Liver (tissue), 9 donors: ENCODE measurements around the gene ARHGEF28. TPM values are rescaled to one million over a fixed set of nuclear protein-coding genes. Genes with fewer than 3 reads are reported as not detected.

Experiments
- DNase-seq: peaks from one replicate; pipeline ENCODE4 v3.0.0-alpha.2; 2017; ENCODE audit warnings: low spot score
- H3K27ac ChIP-seq, 2 donors: one replicate each; pipeline ENCODE4 v1.7.0; 2013; ENCODE audit warnings: inconsistent platforms in 2 of 2, low read length in 2 of 2, control low read depth in 1 of 2, low read depth in 1 of 2, mild to moderate bottlenecking in 1 of 2
- H3K27me3 ChIP-seq, 4 donors: one replicate each; pipeline versions ENCODE4 v1.6.1 to v1.7.0; 2013; ENCODE audit warnings: low read length in 3 of 4, inconsistent platforms in 1 of 4, mild to moderate bottlenecking in 1 of 4, moderate library complexity in 1 of 4; ENCODE audit not compliant: control insufficient read depth in 4 of 4, insufficient read depth in 4 of 4
- H3K36me3 ChIP-seq, 4 donors: one replicate each; pipeline versions ENCODE4 v1.6.1 to v1.7.0; 2013; ENCODE audit warnings: low read length in 3 of 4, mild to moderate bottlenecking in 3 of 4, low read depth in 1 of 4, moderate library complexity in 1 of 4; ENCODE audit not compliant: control insufficient read depth in 4 of 4, insufficient read depth in 3 of 4
- H3K4me1 ChIP-seq, 4 donors: one replicate each; pipeline versions ENCODE4 v1.6.1 to v1.7.0; 2013; ENCODE audit warnings: low read length in 3 of 4, mild to moderate bottlenecking in 3 of 4, moderate library complexity in 1 of 4; ENCODE audit not compliant: control insufficient read depth in 4 of 4, insufficient read depth in 4 of 4
- H3K4me3 ChIP-seq, 3 donors: one replicate each; pipeline versions ENCODE4 v1.6.1 to v1.7.0; 2013; ENCODE audit warnings: low read length in 3 of 3, control low read depth in 1 of 3, low read depth in 1 of 3, mild to moderate bottlenecking in 1 of 3
- H3K9ac ChIP-seq, 2 donors: one replicate each; pipeline ENCODE4 v1.7.0; 2013; ENCODE audit warnings: low read length in 2 of 2, mild to moderate bottlenecking in 2 of 2, moderate library complexity in 2 of 2, control low read depth in 1 of 2, low read depth in 1 of 2
- H3K9me3 ChIP-seq, 4 donors: one replicate each; pipeline versions ENCODE4 v1.6.1 to v1.7.0; 2013; ENCODE audit warnings: low read length in 3 of 4; ENCODE audit not compliant: control insufficient read depth in 4 of 4
- EGR1 ChIP-seq, 2 donors: IDR thresholded peaks; 2 replicates each; pipeline ENCODE4 v1.6.1; 2016 to 2018; ENCODE audit warnings: antibody characterized with exemption in 2 of 2, low read depth in 2 of 2
- FOXA1 ChIP-seq: IDR thresholded peaks from 2 replicates; pipeline ENCODE4 v1.6.1; 2016; ENCODE audit warnings: antibody characterized with exemption
- FOXA2 ChIP-seq: IDR thresholded peaks from 2 replicates; pipeline ENCODE4 v1.6.1; 2016; ENCODE audit warnings: antibody characterized with exemption
- GABPA ChIP-seq, 2 donors: IDR thresholded peaks in 1 of 2; conservative IDR thresholded peaks in 1 of 2; 2 replicates each; pipeline ENCODE4 v1.6.1; 2016; ENCODE audit warnings: antibody characterized with exemption in 2 of 2, mild to moderate bottlenecking in 1 of 2, moderate library complexity in 1 of 2
- HNF4A ChIP-seq, 2 donors: conservative IDR thresholded peaks; 2 replicates each; pipeline ENCODE4 v1.6.1; 2016; ENCODE audit warnings: antibody characterized with exemption in 2 of 2, mild to moderate bottlenecking in 2 of 2
- HNF4G ChIP-seq: IDR thresholded peaks from 2 replicates; pipeline ENCODE4 v1.6.1; 2016; ENCODE audit warnings: antibody characterized with exemption
- JUND ChIP-seq, 2 donors: IDR thresholded peaks; 2 replicates each; pipeline ENCODE4 v1.6.1; 2016; ENCODE audit warnings: antibody characterized with exemption in 2 of 2
- NR2F2 ChIP-seq: IDR thresholded peaks from 2 replicates; pipeline ENCODE4 v1.6.1; 2016; ENCODE audit warnings: antibody characterized with exemption
- RAD21 ChIP-seq, 2 donors: IDR thresholded peaks; 2 replicates each; pipeline ENCODE4 v1.6.1; 2016; ENCODE audit warnings: antibody characterized with exemption in 2 of 2, mild to moderate bottlenecking in 2 of 2
- RXRA ChIP-seq, 2 donors: IDR thresholded peaks; 2 replicates each; pipeline ENCODE4 v1.6.1; 2017 to 2018; ENCODE audit warnings: antibody characterized with exemption in 2 of 2, mild to moderate bottlenecking in 1 of 2
- SP1 ChIP-seq: IDR thresholded peaks from 2 replicates; pipeline ENCODE4 v1.6.1; 2018; ENCODE audit warnings: antibody characterized with exemption, mild to moderate bottlenecking
- TAF1 ChIP-seq: conservative IDR thresholded peaks from 2 replicates; pipeline ENCODE4 v1.6.1; 2016; ENCODE audit warnings: antibody characterized with exemption, mild to moderate bottlenecking
- YY1 ChIP-seq: IDR thresholded peaks from 2 replicates; pipeline ENCODE4 v1.6.1; 2016; ENCODE audit warnings: antibody characterized with exemption, mild to moderate bottlenecking
- WGBS: extraction: QIAGEN DNeasy Blood & Tissue Kit; methylation state at CpG from one replicate; pipeline ENCODE4 v1.1.7; 2013; 5-methylcytosine and 5-hydroxymethylcytosine counted together
- polyA plus RNA-seq, 2 donors: library from polyadenylated mRNA; stranded (reverse) in 1 of 2; unstranded in 1 of 2; fragments of 200-250 nt in 1 of 2; fragments of >200 nt in 1 of 2; fragmentation: Nextera tagmentation in 1 of 2; extraction: Ambion mirVana in 1 of 2; gene quantifications; one replicate each; pipeline versions ENCODE4 v1.2.1 to v1.2.3, GENCODE V29; 2013 to 2015
- total RNA-seq, 2 donors: library from RNA; depleted of rRNA; stranded (reverse); fragments of >200 nt; gene quantifications; one replicate each; pipeline ENCODE4 v1.2.3, GENCODE V29; 2014
- TF ChIP-seq, protein P1 (sequence below): IDR thresholded peaks from 2 replicates; pipeline ENCODE4 v1.6.1; 2016; ENCODE audit warnings: antibody characterized with exemption, mild to moderate bottlenecking
- TF ChIP-seq, protein P2 (sequence below): IDR thresholded peaks from 2 replicates; pipeline ENCODE4 v1.6.1; 2016; ENCODE audit warnings: antibody characterized with exemption
- TF ChIP-seq, protein P3 (sequence below): IDR thresholded peaks from 2 replicates; pipeline ENCODE4 v1.6.1; 2016; ENCODE audit warnings: antibody characterized with exemption
- TF ChIP-seq, protein P4 (sequence below): IDR thresholded peaks from 2 replicates; pipeline ENCODE4 v1.6.1; 2016; ENCODE audit warnings: antibody characterized with exemption
- TF ChIP-seq, protein P5 (sequence below): fragments of 150-350 bp; IDR thresholded peaks from 2 replicates; pipeline ENCODE4 v1.5.1; 2017; ENCODE audit warnings: improper control_type of control experiment, low read depth, low read length; ENCODE audit not compliant: missing input control
- donor health status: healthy.
- donor health status: healthy.
- donor health status: healthy.
- donor health status: healthy.
- donor health status: healthy.

ARHGEF28 gene
- total and polyA plus RNA-seq, 4 donors, result 1.6 to 13.9 (median 3.6) TPM

DNA sequence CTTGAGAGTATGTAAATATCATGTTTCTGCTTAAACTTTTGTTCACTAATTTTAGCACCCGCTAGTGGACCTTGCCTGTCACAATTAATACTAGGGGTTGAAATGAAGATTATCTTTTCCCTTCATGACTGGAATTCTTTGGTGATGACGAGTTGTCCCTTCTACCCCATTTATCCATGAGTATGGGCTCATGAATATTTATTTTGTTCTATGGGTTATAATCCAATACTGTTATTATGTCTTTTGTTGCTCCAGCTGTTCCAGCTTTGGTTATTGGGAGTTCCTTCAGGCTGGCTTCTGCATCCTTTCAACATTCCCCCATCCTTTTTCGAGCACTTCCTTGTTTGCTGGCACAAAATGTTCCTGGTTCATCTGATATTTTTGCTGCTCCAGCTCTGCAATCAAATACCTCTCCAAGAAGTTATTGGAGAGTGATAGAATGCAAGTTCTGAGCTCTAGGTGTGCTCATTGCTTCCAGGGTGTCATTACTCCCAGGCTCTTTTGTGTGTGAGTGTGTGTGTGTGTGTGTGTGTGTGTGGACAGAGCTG is 19.7 kb upstream of the ARHGEF28 start:
- Histone ChIP-seq H3K27me3 (no peaks in the 10 kb centered on the region), H3K9ac (no peak overlapping the region), H3K4me1 (peaks cover 0 to 4% (median 2%) of the 10 kb centered on the region in 4 donors), H3K9me3 (peaks cover 0 to 2% (median 0%) of the 10 kb centered on the region in 4 donors), H3K36me3 (no peaks in the 10 kb centered on the region), H3K4me3 (no peak overlapping the region), H3K27ac (no peak overlapping the region)
- TF ChIP-seq HNF4G (no peak), RAD21 (IDR thresholded peaks at IDR 0.05) (no peak)
- TF ChIP-seq, protein P1, sequence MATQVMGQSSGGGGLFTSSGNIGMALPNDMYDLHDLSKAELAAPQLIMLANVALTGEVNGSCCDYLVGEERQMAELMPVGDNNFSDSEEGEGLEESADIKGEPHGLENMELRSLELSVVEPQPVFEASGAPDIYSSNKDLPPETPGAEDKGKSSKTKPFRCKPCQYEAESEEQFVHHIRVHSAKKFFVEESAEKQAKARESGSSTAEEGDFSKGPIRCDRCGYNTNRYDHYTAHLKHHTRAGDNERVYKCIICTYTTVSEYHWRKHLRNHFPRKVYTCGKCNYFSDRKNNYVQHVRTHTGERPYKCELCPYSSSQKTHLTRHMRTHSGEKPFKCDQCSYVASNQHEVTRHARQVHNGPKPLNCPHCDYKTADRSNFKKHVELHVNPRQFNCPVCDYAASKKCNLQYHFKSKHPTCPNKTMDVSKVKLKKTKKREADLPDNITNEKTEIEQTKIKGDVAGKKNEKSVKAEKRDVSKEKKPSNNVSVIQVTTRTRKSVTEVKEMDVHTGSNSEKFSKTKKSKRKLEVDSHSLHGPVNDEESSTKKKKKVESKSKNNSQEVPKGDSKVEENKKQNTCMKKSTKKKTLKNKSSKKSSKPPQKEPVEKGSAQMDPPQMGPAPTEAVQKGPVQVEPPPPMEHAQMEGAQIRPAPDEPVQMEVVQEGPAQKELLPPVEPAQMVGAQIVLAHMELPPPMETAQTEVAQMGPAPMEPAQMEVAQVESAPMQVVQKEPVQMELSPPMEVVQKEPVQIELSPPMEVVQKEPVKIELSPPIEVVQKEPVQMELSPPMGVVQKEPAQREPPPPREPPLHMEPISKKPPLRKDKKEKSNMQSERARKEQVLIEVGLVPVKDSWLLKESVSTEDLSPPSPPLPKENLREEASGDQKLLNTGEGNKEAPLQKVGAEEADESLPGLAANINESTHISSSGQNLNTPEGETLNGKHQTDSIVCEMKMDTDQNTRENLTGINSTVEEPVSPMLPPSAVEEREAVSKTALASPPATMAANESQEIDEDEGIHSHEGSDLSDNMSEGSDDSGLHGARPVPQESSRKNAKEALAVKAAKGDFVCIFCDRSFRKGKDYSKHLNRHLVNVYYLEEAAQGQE, result no peak
- 55% methylated on average over 3 of the region's 3 CpGs for WGBS
- no peak for DNase-seq

DNA sequence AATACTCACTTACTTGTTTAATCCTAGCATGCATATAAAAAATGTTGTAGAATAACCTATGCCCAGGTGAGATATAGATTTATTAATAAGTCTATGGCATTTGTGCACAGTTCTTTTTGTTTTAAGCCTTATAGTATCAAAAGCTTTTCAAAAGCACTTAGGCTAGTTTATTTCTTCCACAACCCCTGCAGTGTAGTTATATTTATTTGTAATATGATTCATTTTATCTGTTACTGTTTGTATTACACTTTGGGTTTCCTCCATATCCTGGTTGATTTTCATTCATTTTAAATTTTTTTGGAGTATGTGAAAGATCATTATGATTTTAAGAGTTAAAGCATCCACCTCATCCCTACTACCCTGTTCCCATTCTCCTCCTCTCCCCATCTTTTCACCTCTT is 18.8 kb upstream of the ARHGEF28 start:
- Histone ChIP-seq H3K4me3 (no peak overlapping the region), H3K9ac (no peak overlapping the region), H3K27ac (no peak overlapping the region), H3K36me3 (no peaks in the 10 kb centered on the region), H3K9me3 (no peaks in the 10 kb centered on the region), H3K4me1 (peaks cover 0 to 4% (median 2%) of the 10 kb centered on the region in 4 donors), H3K27me3 (no peaks in the 10 kb centered on the region)
- no peak for DNase-seq
- TF ChIP-seq, protein P2, sequence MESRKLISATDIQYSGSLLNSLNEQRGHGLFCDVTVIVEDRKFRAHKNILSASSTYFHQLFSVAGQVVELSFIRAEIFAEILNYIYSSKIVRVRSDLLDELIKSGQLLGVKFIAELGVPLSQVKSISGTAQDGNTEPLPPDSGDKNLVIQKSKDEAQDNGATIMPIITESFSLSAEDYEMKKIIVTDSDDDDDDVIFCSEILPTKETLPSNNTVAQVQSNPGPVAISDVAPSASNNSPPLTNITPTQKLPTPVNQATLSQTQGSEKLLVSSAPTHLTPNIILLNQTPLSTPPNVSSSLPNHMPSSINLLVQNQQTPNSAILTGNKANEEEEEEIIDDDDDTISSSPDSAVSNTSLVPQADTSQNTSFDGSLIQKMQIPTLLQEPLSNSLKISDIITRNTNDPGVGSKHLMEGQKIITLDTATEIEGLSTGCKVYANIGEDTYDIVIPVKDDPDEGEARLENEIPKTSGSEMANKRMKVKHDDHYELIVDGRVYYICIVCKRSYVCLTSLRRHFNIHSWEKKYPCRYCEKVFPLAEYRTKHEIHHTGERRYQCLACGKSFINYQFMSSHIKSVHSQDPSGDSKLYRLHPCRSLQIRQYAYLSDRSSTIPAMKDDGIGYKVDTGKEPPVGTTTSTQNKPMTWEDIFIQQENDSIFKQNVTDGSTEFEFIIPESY, result no peak
- TF ChIP-seq RAD21 (IDR thresholded peaks at IDR 0.05) (no peak), TAF1 (no peak), FOXA1 (no peak), RXRA (IDR thresholded peaks at IDR 0.05) (no peak), NR2F2 (no peak), EGR1 (IDR thresholded peaks at IDR 0.05; ENCODE audit: low read depth in 2 of 2) (no peak), SP1 (no peak), JUND (IDR thresholded peaks at IDR 0.05) (no peak), YY1 (no peak), FOXA2 (no peak), HNF4G (no peak), HNF4A (conservative IDR thresholded peaks at IDR 0.05) (no peak), GABPA (IDR thresholded peaks at IDR 0.05 in 1 of 2, conservative IDR thresholded peaks at IDR 0.05 in 1 of 2) (no peak)
- TF ChIP-seq, protein P3, sequence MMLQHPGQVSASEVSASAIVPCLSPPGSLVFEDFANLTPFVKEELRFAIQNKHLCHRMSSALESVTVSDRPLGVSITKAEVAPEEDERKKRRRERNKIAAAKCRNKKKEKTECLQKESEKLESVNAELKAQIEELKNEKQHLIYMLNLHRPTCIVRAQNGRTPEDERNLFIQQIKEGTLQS, result no peak
- TF ChIP-seq, protein P4, sequence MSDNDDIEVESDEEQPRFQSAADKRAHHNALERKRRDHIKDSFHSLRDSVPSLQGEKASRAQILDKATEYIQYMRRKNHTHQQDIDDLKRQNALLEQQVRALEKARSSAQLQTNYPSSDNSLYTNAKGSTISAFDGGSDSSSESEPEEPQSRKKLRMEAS, result no peak
- TF ChIP-seq, protein P5, sequence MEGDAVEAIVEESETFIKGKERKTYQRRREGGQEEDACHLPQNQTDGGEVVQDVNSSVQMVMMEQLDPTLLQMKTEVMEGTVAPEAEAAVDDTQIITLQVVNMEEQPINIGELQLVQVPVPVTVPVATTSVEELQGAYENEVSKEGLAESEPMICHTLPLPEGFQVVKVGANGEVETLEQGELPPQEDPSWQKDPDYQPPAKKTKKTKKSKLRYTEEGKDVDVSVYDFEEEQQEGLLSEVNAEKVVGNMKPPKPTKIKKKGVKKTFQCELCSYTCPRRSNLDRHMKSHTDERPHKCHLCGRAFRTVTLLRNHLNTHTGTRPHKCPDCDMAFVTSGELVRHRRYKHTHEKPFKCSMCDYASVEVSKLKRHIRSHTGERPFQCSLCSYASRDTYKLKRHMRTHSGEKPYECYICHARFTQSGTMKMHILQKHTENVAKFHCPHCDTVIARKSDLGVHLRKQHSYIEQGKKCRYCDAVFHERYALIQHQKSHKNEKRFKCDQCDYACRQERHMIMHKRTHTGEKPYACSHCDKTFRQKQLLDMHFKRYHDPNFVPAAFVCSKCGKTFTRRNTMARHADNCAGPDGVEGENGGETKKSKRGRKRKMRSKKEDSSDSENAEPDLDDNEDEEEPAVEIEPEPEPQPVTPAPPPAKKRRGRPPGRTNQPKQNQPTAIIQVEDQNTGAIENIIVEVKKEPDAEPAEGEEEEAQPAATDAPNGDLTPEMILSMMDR, result no peak
- TF ChIP-seq, protein P1, result no peak
